ENCODE data around the gene ELAVL2. TPM values are rescaled to one million over a fixed set of nuclear protein-coding genes. Genes with fewer than 3 reads are reported as not detected.

ELAVL2 gene
- total RNA-seq, 4 donors from 2014 or later, result 0.63 to 2.6 TPM; not detected in 2

DNA sequence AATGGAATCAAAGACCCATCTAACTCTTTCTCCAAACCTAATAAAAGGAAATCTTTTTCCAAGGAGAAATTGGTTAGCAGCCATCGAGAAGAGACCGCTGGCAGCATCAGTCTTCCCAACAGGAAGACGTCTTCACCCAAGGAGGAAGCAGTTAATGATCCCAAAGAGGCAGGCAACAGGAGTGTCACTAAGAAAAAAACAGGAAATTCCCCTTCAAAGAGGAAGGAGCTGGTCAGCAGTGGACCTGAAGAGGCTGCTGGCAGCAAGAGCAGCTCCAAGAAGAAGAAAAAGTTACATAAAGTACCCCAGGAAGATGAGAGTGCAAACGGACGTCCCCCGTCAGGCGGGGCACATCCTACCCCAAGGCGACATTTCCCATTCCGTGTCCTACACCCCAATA is 143.7 kb downstream of the ELAVL2 start:
- no peak overlapping the region for H3K27ac ChIP-seq
- no peak for DNase-seq (ENCODE audit: low spot score in 2 of 2)
- H3K36me3 ChIP-seq, result no peaks in the 10 kb centered on the region
- H3K9me3 ChIP-seq, result no peaks in the 10 kb centered on the region
- 59 to 71% methylated on average over 9 of the region's 9 CpGs for WGBS, 2 donors
- H3K4me1 ChIP-seq, result peaks cover 0 to 7% (median 0%) of the 10 kb centered on the region in 4 donors
- H3K4me3 ChIP-seq, result no peak overlapping the region
- no peaks in the 10 kb centered on the region for H3K27me3 ChIP-seq
- TF ChIP-seq, protein P1, sequence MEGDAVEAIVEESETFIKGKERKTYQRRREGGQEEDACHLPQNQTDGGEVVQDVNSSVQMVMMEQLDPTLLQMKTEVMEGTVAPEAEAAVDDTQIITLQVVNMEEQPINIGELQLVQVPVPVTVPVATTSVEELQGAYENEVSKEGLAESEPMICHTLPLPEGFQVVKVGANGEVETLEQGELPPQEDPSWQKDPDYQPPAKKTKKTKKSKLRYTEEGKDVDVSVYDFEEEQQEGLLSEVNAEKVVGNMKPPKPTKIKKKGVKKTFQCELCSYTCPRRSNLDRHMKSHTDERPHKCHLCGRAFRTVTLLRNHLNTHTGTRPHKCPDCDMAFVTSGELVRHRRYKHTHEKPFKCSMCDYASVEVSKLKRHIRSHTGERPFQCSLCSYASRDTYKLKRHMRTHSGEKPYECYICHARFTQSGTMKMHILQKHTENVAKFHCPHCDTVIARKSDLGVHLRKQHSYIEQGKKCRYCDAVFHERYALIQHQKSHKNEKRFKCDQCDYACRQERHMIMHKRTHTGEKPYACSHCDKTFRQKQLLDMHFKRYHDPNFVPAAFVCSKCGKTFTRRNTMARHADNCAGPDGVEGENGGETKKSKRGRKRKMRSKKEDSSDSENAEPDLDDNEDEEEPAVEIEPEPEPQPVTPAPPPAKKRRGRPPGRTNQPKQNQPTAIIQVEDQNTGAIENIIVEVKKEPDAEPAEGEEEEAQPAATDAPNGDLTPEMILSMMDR (IDR thresholded peaks at IDR 0.05), result no peak
- TF ChIP-seq EP300 (IDR thresholded peaks at IDR 0.05), result no peak
- no peak for TF ChIP-seq POLR2A (IDR thresholded peaks at IDR 0.05)

DNA sequence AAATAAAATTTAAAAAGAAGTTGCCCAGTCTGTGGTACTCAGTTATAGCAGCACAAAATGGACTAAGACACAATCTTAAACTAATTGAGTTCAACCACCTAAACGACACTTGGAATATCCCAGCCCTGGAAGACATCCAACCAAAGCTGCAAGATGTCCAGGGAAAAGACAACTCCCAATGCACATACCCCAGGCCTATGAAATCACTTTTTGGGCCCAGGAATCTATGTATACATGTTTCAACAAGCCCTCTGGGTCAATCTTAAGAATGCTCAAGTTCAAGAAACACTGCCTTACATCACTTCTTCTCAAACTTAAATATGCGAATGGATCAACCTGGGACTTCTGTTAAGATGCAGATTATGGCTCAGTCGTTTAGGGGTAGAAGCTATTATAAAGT is 148.6 kb downstream of the ELAVL2 start:
- no peak for TF ChIP-seq POLR2A (IDR thresholded peaks at IDR 0.05)
- TF ChIP-seq, protein P1 (IDR thresholded peaks at IDR 0.05), result no peak
- Histone ChIP-seq H3K4me1 (no peaks in the 10 kb centered on the region), H3K36me3 (no peaks in the 10 kb centered on the region), H3K4me3 (no peak overlapping the region), H3K27ac (no peak overlapping the region), H3K27me3 (no peaks in the 10 kb centered on the region), H3K9me3 (no peaks in the 10 kb centered on the region)
- WGBS, 2 donors, result 58 to 70% methylated on average over 3 of the region's 3 CpGs
- DNase-seq (ENCODE audit: low spot score in 2 of 2), result no peak

DNA sequence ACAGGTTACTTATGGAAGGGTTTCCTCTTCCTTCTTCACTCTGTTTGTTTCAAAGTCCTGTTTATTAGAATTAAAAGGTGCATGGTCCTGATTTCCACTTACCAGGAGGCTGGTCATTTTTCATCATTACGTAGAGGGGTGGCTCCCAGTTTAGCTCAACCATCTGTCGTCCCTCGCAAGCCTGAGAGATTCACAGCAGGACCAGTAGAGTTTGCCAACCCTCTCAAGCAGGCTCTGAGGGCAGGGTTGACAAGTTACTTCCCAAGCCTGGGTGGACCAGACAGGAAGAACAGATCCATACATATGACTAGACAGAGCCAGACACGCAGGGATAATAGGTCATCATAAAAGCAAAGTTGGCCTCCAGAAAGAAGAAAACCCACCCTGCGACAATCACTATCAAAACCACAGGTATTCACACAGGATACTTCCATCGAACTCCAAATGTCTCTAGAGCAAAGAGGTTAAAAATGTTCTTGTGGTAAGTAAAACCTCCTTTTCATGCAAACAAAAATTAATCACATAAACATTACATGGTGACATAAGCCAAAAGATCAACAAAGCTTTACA is 151.9 kb downstream of the ELAVL2 start:
- no peak for DNase-seq (ENCODE audit: low spot score in 2 of 2)
- 86 to 89% methylated on average over 6 of the region's 6 CpGs for WGBS, 2 donors

DNA sequence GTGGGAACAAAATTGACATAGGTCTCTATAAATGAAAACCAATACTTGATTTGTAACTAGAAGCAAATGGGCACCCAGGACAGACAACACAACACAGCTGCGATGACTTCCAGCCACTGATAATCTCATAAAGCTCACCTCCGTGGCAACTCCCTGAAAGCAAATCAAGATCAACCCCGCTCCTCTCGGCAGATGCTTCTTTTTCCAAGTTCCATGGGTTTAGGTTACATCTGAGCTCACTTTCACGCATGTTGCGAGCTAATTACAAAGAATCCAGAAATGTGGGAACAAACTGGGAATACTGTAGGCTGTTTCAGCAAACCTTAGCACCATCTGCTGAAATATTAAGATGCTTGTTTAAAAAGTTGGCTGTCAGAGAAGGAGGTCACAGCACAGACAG is 153.9 kb downstream of the ELAVL2 start:
- DNase-seq (ENCODE audit: low spot score in 2 of 2), result no peak
- H3K4me3 ChIP-seq, result no peak overlapping the region
- WGBS, 2 donors, result 75 to 81% methylated on average over 6 of the region's 6 CpGs
- H3K27ac ChIP-seq, result no peak overlapping the region
- H3K4me1 ChIP-seq, result no peaks in the 10 kb centered on the region
- TF ChIP-seq, protein P1 (IDR thresholded peaks at IDR 0.05), result no peak
- TF ChIP-seq POLR2A (IDR thresholded peaks at IDR 0.05) (no peak), EP300 (IDR thresholded peaks at IDR 0.05) (no peak)
- H3K27me3 ChIP-seq, result no peaks in the 10 kb centered on the region
- no peaks in the 10 kb centered on the region for H3K9me3 ChIP-seq
- H3K36me3 ChIP-seq, result no peaks in the 10 kb centered on the region

More for the DNA sequence above, 151.9 kb downstream of the ELAVL2 start:
- H3K36me3 ChIP-seq, result no peaks in the 10 kb centered on the region
- TF ChIP-seq POLR2A (IDR thresholded peaks at IDR 0.05), result no peak
- TF ChIP-seq EP300 (IDR thresholded peaks at IDR 0.05), result no peak
- TF ChIP-seq, protein P1 (IDR thresholded peaks at IDR 0.05), result no peak
- no peaks in the 10 kb centered on the region for H3K27me3 ChIP-seq
- H3K4me1 ChIP-seq, result no peaks in the 10 kb centered on the region
- no peak overlapping the region for H3K4me3 ChIP-seq
- no peaks in the 10 kb centered on the region for H3K9me3 ChIP-seq
- no peak overlapping the region for H3K27ac ChIP-seq

DNA sequence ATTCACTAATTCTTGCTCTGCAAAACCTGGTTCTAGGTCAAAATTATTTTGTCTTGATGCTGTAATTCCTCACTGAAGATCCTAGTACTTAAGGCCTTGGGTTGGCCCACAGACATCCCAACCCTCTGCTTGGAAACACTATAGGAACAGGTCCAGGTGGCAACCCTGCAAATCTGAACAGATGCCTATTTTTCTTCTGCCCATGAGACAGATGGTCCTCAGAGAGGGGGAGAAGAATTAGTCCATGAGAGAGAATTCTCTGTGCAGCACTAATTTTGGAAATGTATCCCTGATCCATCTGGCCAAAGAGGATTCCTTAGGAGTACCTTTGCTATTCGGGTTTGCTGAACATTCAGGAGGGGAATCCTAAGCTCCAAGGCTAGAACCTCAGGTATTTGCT is 156.3 kb downstream of the ELAVL2 start:
- 81 to 96% methylated on average over 1 of the region's 1 CpG for WGBS, 2 donors
- TF ChIP-seq POLR2A (IDR thresholded peaks at IDR 0.05), result no peak
- TF ChIP-seq EP300 (IDR thresholded peaks at IDR 0.05), result no peak
- TF ChIP-seq, protein P1 (IDR thresholded peaks at IDR 0.05), result no peak
- no peak for DNase-seq (ENCODE audit: low spot score in 2 of 2)
- Histone ChIP-seq H3K27ac (no peak overlapping the region), H3K4me3 (no peak overlapping the region), H3K4me1 (no peaks in the 10 kb centered on the region), H3K36me3 (no peaks in the 10 kb centered on the region), H3K27me3 (no peaks in the 10 kb centered on the region), H3K9me3 (no peaks in the 10 kb centered on the region)

Measured in tibial nerve (tissue), 4 donors.